Fibroblast of lung (primary cell): ENCODE data around the gene AOX1. TPM values are rescaled to one million over a fixed set of nuclear protein-coding genes. Genes with fewer than 3 reads are reported as not detected.
"Not testable (repeated sequence)": the region's sequence is repeated elsewhere in the genome, so short reads cannot be mapped to it uniquely, and the experiment has no call there.

Experiments used
- DNase-seq, 2 donors: peaks; one replicate each; pipeline versions ENCODE4 v3.0.0 to v3.0.0-alpha.2; 2010; ENCODE audit warnings: low read depth in 2 of 2
- H2AFZ ChIP-seq: 2 replicates; pipeline ENCODE4 v1.5.1; 2012; ENCODE audit warnings: low read length, control low read depth, inconsistent platforms
- H3K27ac ChIP-seq: 2 replicates; pipeline ENCODE4 v1.5.1; 2011; ENCODE audit warnings: low read length, control low read depth; ENCODE audit not compliant: insufficient read depth
- H3K27me3 ChIP-seq: 2 replicates; pipeline ENCODE4 v1.5.1; 2011; ENCODE audit warnings: mild to moderate bottlenecking, low read length; ENCODE audit not compliant: control insufficient read depth, insufficient read depth
- H3K36me3 ChIP-seq: 2 replicates; pipeline ENCODE4 v1.5.1; 2011; ENCODE audit warnings: low read length; ENCODE audit not compliant: control insufficient read depth, insufficient read depth
- H3K4me1 ChIP-seq: 2 replicates; pipeline ENCODE4 v1.5.1; 2011; ENCODE audit warnings: low read length; ENCODE audit not compliant: control insufficient read depth, insufficient read depth; ENCODE audit errors: extremely low read depth
- H3K4me2 ChIP-seq: 2 replicates; pipeline ENCODE4 v1.5.1; 2011; ENCODE audit warnings: low read length, control low read depth; ENCODE audit not compliant: insufficient read depth; ENCODE audit errors: extremely low read depth
- H3K4me3 ChIP-seq, 4 experiments: fragments of 200-600 bp in 1 of 4; sonication (generic) in 1 of 4; replicated peaks in 1 of 4; 2 replicates each; pipeline ENCODE4 v1.5.1; 2011 to 2016; ENCODE audit warnings: low read length in 4 of 4, low read depth in 3 of 4, mild to moderate bottlenecking in 3 of 4, control low read depth in 2 of 4, inconsistent platforms in 1 of 4, mixed read lengths in 1 of 4; ENCODE audit not compliant: insufficient read depth in 1 of 4; ENCODE audit errors: control extremely low read depth in 1 of 4
- H3K79me2 ChIP-seq: 2 replicates; pipeline ENCODE4 v1.5.1; 2012; ENCODE audit warnings: mild to moderate bottlenecking, low read length, inconsistent platforms; ENCODE audit not compliant: control insufficient read depth, insufficient read depth
- H3K9ac ChIP-seq: 2 replicates; pipeline ENCODE4 v1.5.1; 2011; ENCODE audit warnings: mild to moderate bottlenecking, low read length, control low read depth; ENCODE audit not compliant: insufficient read depth
- H3K9me3 ChIP-seq: 2 replicates; pipeline ENCODE4 v1.5.1; 2012; ENCODE audit warnings: low read depth, low read length; ENCODE audit not compliant: control insufficient read depth, insufficient read depth
- H4K20me1 ChIP-seq: 2 replicates; pipeline ENCODE4 v1.5.1; 2011; ENCODE audit warnings: low read length; ENCODE audit not compliant: control insufficient read depth, insufficient read depth; ENCODE audit errors: extremely low read depth
- CTCF ChIP-seq, 2 donors: IDR thresholded peaks in 1 of 2; conservative IDR thresholded peaks in 1 of 2; 1 replicate in 1 of 2; 2 replicates in 1 of 2; pipeline ENCODE4 v1.5.1; 2011 to 2012; ENCODE audit warnings: low read length in 2 of 2, control low read depth in 1 of 2, inconsistent platforms in 1 of 2, low read depth in 1 of 2, mild to moderate bottlenecking in 1 of 2
- EZH2 ChIP-seq: IDR thresholded peaks from 2 replicates; pipeline ENCODE4 v1.5.1; 2012; ENCODE audit warnings: low read length, control low read depth, mild to moderate bottlenecking; ENCODE audit errors: missing control alignments
- polyA plus RNA-seq, 2 donors: library from polyadenylated mRNA; depleted of rRNA in 1 of 2; stranded (reverse) in 1 of 2; unstranded in 1 of 2; fragments of >200 nt; gene quantifications; 2 replicates each; pipeline ENCODE4 v1.2.1, GENCODE V29; 2011 to 2012; ENCODE audit warnings: missing spikeins in 1 of 2
- total RNA-seq: library from RNA; depleted of rRNA; stranded (reverse); fragments of >200 nt; gene quantifications from 2 replicates; pipeline ENCODE4 v1.2.1, GENCODE V29; 2014

AOX1 gene
- total and polyA plus RNA-seq, 2 donors (not counting 1 experiment from before 2014, with no cell fraction given), result 39.4 to 65.1 TPM

GRCh38 chr2:200637901-200638300 lies 52.1 kb downstream of the AOX1 start:
- no peaks in the 10 kb centered on the region for H3K9me3 ChIP-seq
- DNase-seq, result no peak
- H3K27me3 ChIP-seq, result no peaks in the 10 kb centered on the region
- no peaks in the 10 kb centered on the region for H3K4me1 ChIP-seq
- no peak overlapping the region for H2AFZ ChIP-seq
- no peak for TF ChIP-seq EZH2
- no peak for TF ChIP-seq CTCF (conservative IDR thresholded peaks at IDR 0.05 in 1 of 2, IDR thresholded peaks at IDR 0.05 in 1 of 2; ENCODE audit: low read depth in 1 of 2, low read length in 2 of 2)
- no peak overlapping the region for H3K4me2 ChIP-seq
- H3K4me3 ChIP-seq, result no peak overlapping the region
- no peak overlapping the region for H3K9ac ChIP-seq
- no peaks in the 10 kb centered on the region for H4K20me1 ChIP-seq
- H3K79me2 ChIP-seq, result no peaks in the 10 kb centered on the region
- H3K36me3 ChIP-seq, result peaks cover 4% of the 10 kb centered on the region
- H3K27ac ChIP-seq, result no peak overlapping the region

GRCh38 chr2:200640176-200640575 lies 54.4 kb downstream of the AOX1 start:
- Histone ChIP-seq H3K27me3 (no peaks in the 10 kb centered on the region), H3K4me2 (no peak overlapping the region), H3K36me3 (peaks cover 4% of the 10 kb centered on the region), H3K79me2 (no peaks in the 10 kb centered on the region), H3K4me3 (no peak overlapping the region), H3K27ac (no peak overlapping the region), H3K9me3 (no peaks in the 10 kb centered on the region), H3K9ac (no peak overlapping the region), H4K20me1 (no peaks in the 10 kb centered on the region), H3K4me1 (no peaks in the 10 kb centered on the region), H2AFZ (no peak overlapping the region)
- DNase-seq, result no peak
- TF ChIP-seq CTCF (conservative IDR thresholded peaks at IDR 0.05 in 1 of 2, IDR thresholded peaks at IDR 0.05 in 1 of 2; ENCODE audit: low read depth in 1 of 2, low read length in 2 of 2) (no peak), EZH2 (no peak)

- Histone ChIP-seq H3K9ac (no peak overlapping the region), H3K4me1 (no peaks in the 10 kb centered on the region), H3K9me3 (no peaks in the 10 kb centered on the region), H2AFZ (no peak overlapping the region), H3K27ac (no peak overlapping the region), H3K79me2 (no peaks in the 10 kb centered on the region), H3K27me3 (no peaks in the 10 kb centered on the region), H3K36me3 (peaks cover 4% of the 10 kb centered on the region), H3K4me2 (no peak overlapping the region), H4K20me1 (no peaks in the 10 kb centered on the region), H3K4me3 (no peak overlapping the region)
- peak in 1 of 2 donors; percentile 60 for DNase-seq
- TF ChIP-seq CTCF (conservative IDR thresholded peaks at IDR 0.05 in 1 of 2, IDR thresholded peaks at IDR 0.05 in 1 of 2; ENCODE audit: low read depth in 1 of 2, low read length in 2 of 2), result no peak
- no peak for TF ChIP-seq EZH2
Measured at GRCh38 chr2:200640901-200641300, 55.1 kb downstream of the AOX1 start.

- H3K27me3 ChIP-seq, H3K9ac ChIP-seq, DNase-seq, H2AFZ ChIP-seq, H4K20me1 ChIP-seq, H3K27ac ChIP-seq, H3K9me3 ChIP-seq, H3K4me3 ChIP-seq, H3K4me1 ChIP-seq, H3K36me3 ChIP-seq, H3K4me2 ChIP-seq, H3K79me2 ChIP-seq: not testable (repeated sequence)
Measured at GRCh38 chr2:200648518-200649281, 62.9 kb downstream of the AOX1 start.
